ENCODE measurements around the gene GNAS-AS1.
A peak's percentile ranks its signal among the peaks of the same experiment; 100 is the strongest.

GNAS-AS1 gene

DNA sequence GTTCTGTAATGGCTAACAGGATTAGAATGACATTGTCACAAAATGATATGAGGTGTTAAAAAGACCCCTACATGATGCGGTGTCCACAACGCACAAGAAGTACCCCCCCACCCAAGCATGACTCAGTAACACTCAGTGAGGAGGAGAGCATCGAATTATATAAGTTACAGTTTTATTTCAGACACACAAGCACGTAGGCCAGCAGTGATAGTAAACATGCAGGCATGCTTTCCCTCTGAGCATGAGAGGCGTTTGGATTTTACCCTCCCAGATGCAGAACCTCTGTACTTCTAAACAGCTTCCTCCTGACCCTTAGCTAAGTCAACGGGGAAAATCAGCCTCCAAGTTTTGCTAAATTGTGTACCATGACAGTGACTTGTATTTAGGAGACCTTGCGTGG lies 25.7 kb upstream of the GNAS-AS1 start:
- Histone ChIP-seq H3K9me3 (ENCODE audit: control insufficient read depth, low read length) (no peaks in the 10 kb centered on the region), H3K27me3 (ENCODE audit: control insufficient read depth in 1 of 2, insufficient read depth in 1 of 2, low read length in 2 of 2) (peaks cover 3 to 8% of the 10 kb centered on the region in 2 experiments), H3K23ac (ENCODE audit: low read length in 2 of 2) (no peak overlapping the region)

DNA sequence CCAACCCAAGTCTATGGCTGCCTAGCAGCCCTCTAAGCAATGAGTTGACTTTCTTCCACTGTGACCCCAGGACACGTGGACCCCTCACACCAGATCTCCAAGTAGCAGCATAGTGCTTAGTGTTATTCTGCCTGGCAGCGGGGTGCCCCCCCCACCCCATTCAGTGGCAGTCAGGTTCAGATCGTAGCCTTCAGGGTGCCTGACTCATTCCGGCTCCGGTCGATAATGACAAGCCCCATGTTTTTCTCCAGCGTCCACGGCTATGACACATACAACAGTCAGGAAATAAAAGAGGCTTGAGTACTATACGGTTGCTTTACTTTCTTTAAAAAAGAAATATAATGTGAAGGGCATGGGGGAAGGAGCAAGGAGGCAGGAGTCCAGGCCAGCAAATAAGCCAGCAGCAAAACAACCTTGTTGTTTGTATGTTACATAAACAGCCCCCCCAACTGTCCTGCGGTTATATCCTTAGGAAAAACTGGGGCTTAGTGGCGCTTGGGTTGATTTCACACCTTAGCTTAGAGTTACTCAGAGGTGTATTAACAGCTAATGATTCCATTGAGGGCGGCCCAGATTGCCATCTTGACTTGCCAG lies 24.9 kb upstream of the GNAS-AS1 start:
- H3K27me3 ChIP-seq (ENCODE audit: control insufficient read depth in 1 of 2, insufficient read depth in 1 of 2, low read length in 2 of 2) = peaks cover 3 to 8% of the 10 kb centered on the region in 2 experiments
- no peak overlapping the region for H2BK120ac ChIP-seq (ENCODE audit: low read depth, low read length)
- no peak overlapping the region for H2BK12ac ChIP-seq (ENCODE audit: low read length in 2 of 2)
- peak overlapping the region; percentile 62 for H3K4me2 ChIP-seq (ENCODE audit: low read length, poor library complexity, severe bottlenecking)
- H3K4ac ChIP-seq (ENCODE audit: low read depth in 1 of 2, low read length in 2 of 2) = no peak overlapping the region
- no peak overlapping the region for H3K18ac ChIP-seq (ENCODE audit: low read depth in 1 of 2, low read length in 2 of 2)
- H3K9ac ChIP-seq (ENCODE audit: low read length) = no peak overlapping the region
- no peak overlapping the region for H3K23ac ChIP-seq (ENCODE audit: low read length in 2 of 2)
- H2BK5ac ChIP-seq (ENCODE audit: low read depth, low read length, poor library complexity, severe bottlenecking) = no peak overlapping the region
- H3K27ac ChIP-seq (ENCODE audit: low read length, poor library complexity, severe bottlenecking) = no peak overlapping the region
- H2AK5ac ChIP-seq (ENCODE audit: low read length, severe bottlenecking) = no peak overlapping the region
- no peak overlapping the region for H3K4me3 ChIP-seq (ENCODE audit: insufficient read depth in 1 of 2, low read depth in 1 of 2, low read length in 2 of 2)
- WGBS = 87% methylated on average over 11 of the region's 12 CpGs
- H2BK15ac ChIP-seq (ENCODE audit: low read depth, poor library complexity, severe bottlenecking) = no peak overlapping the region
- no peak for DNase-seq
- H4K8ac ChIP-seq (ENCODE audit: low read length) = no peak overlapping the region
- no peaks in the 10 kb centered on the region for H3K79me1 ChIP-seq (replicated peaks; ENCODE audit: low read length, poor library complexity, severe bottlenecking)
- no peak overlapping the region for H2AFZ ChIP-seq (ENCODE audit: low read depth, low read length)
- H3K36me3 ChIP-seq (ENCODE audit: control insufficient read depth in 1 of 2, insufficient read depth in 2 of 2, low read depth in 1 of 2, low read length in 2 of 2) = no peaks in the 10 kb centered on the region
- H3K14ac ChIP-seq (ENCODE audit: low read length in 2 of 2) = no peak overlapping the region
- peaks cover 4% of the 10 kb centered on the region for H3K4me1 ChIP-seq (ENCODE audit: control insufficient read depth, insufficient read depth, low read depth, low read length)
- H4K91ac ChIP-seq (ENCODE audit: low read length) = no peak overlapping the region
- H3K9me3 ChIP-seq (ENCODE audit: control insufficient read depth, low read length) = no peaks in the 10 kb centered on the region

More for the DNA sequence above, 25.7 kb upstream of the GNAS-AS1 start:
- Histone ChIP-seq H3K9ac (ENCODE audit: low read length) (no peak overlapping the region), H4K91ac (ENCODE audit: low read length) (no peak overlapping the region), H3K4ac (ENCODE audit: low read depth in 1 of 2, low read length in 2 of 2) (no peak overlapping the region), H3K79me1 (replicated peaks; ENCODE audit: low read length, poor library complexity, severe bottlenecking) (no peaks in the 10 kb centered on the region), H2BK12ac (ENCODE audit: low read length in 2 of 2) (no peak overlapping the region), H2AK5ac (ENCODE audit: low read length, severe bottlenecking) (no peak overlapping the region), H3K27ac (ENCODE audit: low read length, poor library complexity, severe bottlenecking) (no peak overlapping the region), H2BK5ac (ENCODE audit: low read depth, low read length, poor library complexity, severe bottlenecking) (no peak overlapping the region), H3K18ac (ENCODE audit: low read depth in 1 of 2, low read length in 2 of 2) (no peak overlapping the region), H2BK15ac (ENCODE audit: low read depth, poor library complexity, severe bottlenecking) (no peak overlapping the region), H3K4me3 (ENCODE audit: insufficient read depth in 1 of 2, low read depth in 1 of 2, low read length in 2 of 2) (no peak overlapping the region), H3K4me1 (ENCODE audit: control insufficient read depth, insufficient read depth, low read depth, low read length) (peaks cover 4% of the 10 kb centered on the region), H3K36me3 (ENCODE audit: control insufficient read depth in 1 of 2, insufficient read depth in 2 of 2, low read depth in 1 of 2, low read length in 2 of 2) (no peaks in the 10 kb centered on the region), H3K14ac (ENCODE audit: low read length in 2 of 2) (no peak overlapping the region), H4K8ac (ENCODE audit: low read length) (no peak overlapping the region), H2AFZ (ENCODE audit: low read depth, low read length) (no peak overlapping the region), H3K4me2 (ENCODE audit: low read length, poor library complexity, severe bottlenecking) (no peak overlapping the region), H2BK120ac (ENCODE audit: low read depth, low read length) (no peak overlapping the region)
- no peak for DNase-seq
- WGBS = 78% methylated on average over 7 of the region's 7 CpGs

DNA sequence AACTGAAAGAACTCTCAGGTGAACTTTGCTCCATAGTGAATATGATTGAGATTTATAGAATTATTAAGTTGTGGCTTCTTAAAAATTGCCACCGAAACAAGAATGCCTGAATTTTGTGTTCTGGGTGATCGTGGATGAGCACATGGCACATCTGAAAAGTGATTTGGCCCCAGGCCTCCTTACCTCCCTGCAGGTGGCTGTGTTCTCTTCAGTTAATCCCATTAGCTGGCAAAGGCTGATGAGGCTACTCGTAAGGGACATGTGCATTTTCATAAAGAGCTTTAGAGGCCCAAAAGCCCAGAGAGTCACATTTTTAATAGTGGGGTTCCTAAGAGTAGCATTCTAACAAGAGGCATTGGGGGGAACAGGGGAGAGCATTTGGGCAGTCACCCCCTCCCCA lies 24.4 kb upstream of the GNAS-AS1 start:
- no peak overlapping the region for H3K4me3 ChIP-seq (ENCODE audit: insufficient read depth in 1 of 2, low read depth in 1 of 2, low read length in 2 of 2)
- no peak overlapping the region for H3K4ac ChIP-seq (ENCODE audit: low read depth in 1 of 2, low read length in 2 of 2)
- WGBS = 94% methylated on average over 3 of the region's 3 CpGs

DNA sequence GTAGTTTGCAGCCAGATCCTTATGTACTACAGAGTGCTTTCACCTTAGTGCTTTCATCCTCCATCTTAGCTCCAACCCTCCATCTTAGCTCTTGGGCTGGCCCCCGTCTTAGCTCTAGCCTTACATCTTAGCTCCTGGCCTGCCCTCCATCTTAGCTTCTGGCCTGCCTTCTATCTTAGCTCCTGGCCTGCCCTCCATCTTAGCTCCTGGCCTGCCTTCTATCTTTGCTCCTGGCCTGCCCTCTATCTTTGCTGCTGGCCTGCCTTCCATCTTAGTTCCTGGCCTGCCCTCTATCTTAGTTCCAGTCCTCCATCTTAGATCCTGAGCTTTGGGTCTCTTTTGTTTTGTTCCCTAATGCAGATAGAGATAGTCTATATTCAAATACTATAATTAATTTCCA lies 23.8 kb upstream of the GNAS-AS1 start:
- H3K4ac ChIP-seq (ENCODE audit: low read depth in 1 of 2, low read length in 2 of 2) = no peak overlapping the region
- WGBS = 98% methylated on average over 1 of the region's 1 CpG
- H3K36me3 ChIP-seq (ENCODE audit: control insufficient read depth in 1 of 2, insufficient read depth in 2 of 2, low read depth in 1 of 2, low read length in 2 of 2) = no peaks in the 10 kb centered on the region
- H4K91ac ChIP-seq (ENCODE audit: low read length) = no peak overlapping the region
- no peak overlapping the region for H2BK12ac ChIP-seq (ENCODE audit: low read length in 2 of 2)
- H2AK5ac ChIP-seq (ENCODE audit: low read length, severe bottlenecking) = no peak overlapping the region
- H3K23ac ChIP-seq (ENCODE audit: low read length in 2 of 2) = no peak overlapping the region
- no peak for DNase-seq
- peaks cover 4% of the 10 kb centered on the region for H3K4me1 ChIP-seq (ENCODE audit: control insufficient read depth, insufficient read depth, low read depth, low read length)
- no peak overlapping the region for H3K4me2 ChIP-seq (ENCODE audit: low read length, poor library complexity, severe bottlenecking)
- no peak overlapping the region for H3K18ac ChIP-seq (ENCODE audit: low read depth in 1 of 2, low read length in 2 of 2)
- H2BK15ac ChIP-seq (ENCODE audit: low read depth, poor library complexity, severe bottlenecking) = no peak overlapping the region
- H4K8ac ChIP-seq (ENCODE audit: low read length) = no peak overlapping the region
- H2AFZ ChIP-seq (ENCODE audit: low read depth, low read length) = no peak overlapping the region
- H3K79me1 ChIP-seq (replicated peaks; ENCODE audit: low read length, poor library complexity, severe bottlenecking) = no peaks in the 10 kb centered on the region
- H3K4me3 ChIP-seq (ENCODE audit: insufficient read depth in 1 of 2, low read depth in 1 of 2, low read length in 2 of 2) = no peak overlapping the region
- no peak overlapping the region for H2BK5ac ChIP-seq (ENCODE audit: low read depth, low read length, poor library complexity, severe bottlenecking)
- no peaks in the 10 kb centered on the region for H3K9me3 ChIP-seq (ENCODE audit: control insufficient read depth, low read length)
- no peak overlapping the region for H3K14ac ChIP-seq (ENCODE audit: low read length in 2 of 2)
- peaks cover 1 to 6% of the 10 kb centered on the region in 2 experiments for H3K27me3 ChIP-seq (ENCODE audit: control insufficient read depth in 1 of 2, insufficient read depth in 1 of 2, low read length in 2 of 2)
- H2BK120ac ChIP-seq (ENCODE audit: low read depth, low read length) = no peak overlapping the region
- H3K9ac ChIP-seq (ENCODE audit: low read length) = no peak overlapping the region
- H3K27ac ChIP-seq (ENCODE audit: low read length, poor library complexity, severe bottlenecking) = no peak overlapping the region

More for the DNA sequence above, 24.4 kb upstream of the GNAS-AS1 start:
- Histone ChIP-seq H3K36me3 (ENCODE audit: control insufficient read depth in 1 of 2, insufficient read depth in 2 of 2, low read depth in 1 of 2, low read length in 2 of 2) (no peaks in the 10 kb centered on the region), H2BK12ac (ENCODE audit: low read length in 2 of 2) (no peak overlapping the region), H2BK120ac (ENCODE audit: low read depth, low read length) (no peak overlapping the region), H2BK15ac (ENCODE audit: low read depth, poor library complexity, severe bottlenecking) (no peak overlapping the region), H3K4me1 (ENCODE audit: control insufficient read depth, insufficient read depth, low read depth, low read length) (peaks cover 4% of the 10 kb centered on the region), H2AFZ (ENCODE audit: low read depth, low read length) (no peak overlapping the region), H3K9ac (ENCODE audit: low read length) (no peak overlapping the region), H3K27ac (ENCODE audit: low read length, poor library complexity, severe bottlenecking) (no peak overlapping the region), H2AK5ac (ENCODE audit: low read length, severe bottlenecking) (no peak overlapping the region), H3K18ac (ENCODE audit: low read depth in 1 of 2, low read length in 2 of 2) (no peak overlapping the region), H3K4me2 (ENCODE audit: low read length, poor library complexity, severe bottlenecking) (no peak overlapping the region), H3K9me3 (ENCODE audit: control insufficient read depth, low read length) (no peaks in the 10 kb centered on the region), H2BK5ac (ENCODE audit: low read depth, low read length, poor library complexity, severe bottlenecking) (no peak overlapping the region), H3K23ac (ENCODE audit: low read length in 2 of 2) (no peak overlapping the region), H3K79me1 (replicated peaks; ENCODE audit: low read length, poor library complexity, severe bottlenecking) (no peaks in the 10 kb centered on the region), H4K8ac (ENCODE audit: low read length) (no peak overlapping the region), H3K27me3 (ENCODE audit: control insufficient read depth in 1 of 2, insufficient read depth in 1 of 2, low read length in 2 of 2) (peaks cover 3 to 8% of the 10 kb centered on the region in 2 experiments), H3K14ac (ENCODE audit: low read length in 2 of 2) (no peak overlapping the region), H4K91ac (ENCODE audit: low read length) (no peak overlapping the region)
- no peak for DNase-seq
